Type B pancreatic cell (in vitro differentiated cells): ENCODE results near the gene HSD11B1L. TPM values are rescaled to one million over a fixed set of nuclear protein-coding genes. Genes with fewer than 3 reads are reported as not detected.

Experiments
- DNase-seq: peaks from one replicate; pipeline ENCODE4 v3.0.0; 2021; ENCODE audit warnings: mixed read lengths; ENCODE audit not compliant: unreplicated experiment; ENCODE audit errors: extremely low spot score
- H3K27ac Mint-ChIP-seq: 2 replicates; pipeline ENCODE4 v1.8.0; 2021; ENCODE audit warnings: mild to moderate bottlenecking, mixed read lengths
- H3K27me3 Mint-ChIP-seq: 2 replicates; pipeline ENCODE4 v1.8.0; 2021; ENCODE audit warnings: mixed read lengths
- H3K36me3 Mint-ChIP-seq: 2 replicates; pipeline ENCODE4 v1.8.0; 2021; ENCODE audit warnings: mixed read lengths
- H3K4me1 Mint-ChIP-seq: one replicate; pipeline ENCODE4 v1.8.0; 2021; ENCODE audit warnings: mixed read lengths; ENCODE audit not compliant: unreplicated experiment
- H3K4me3 Mint-ChIP-seq: 2 replicates; pipeline ENCODE4 v1.8.0; 2021; ENCODE audit warnings: mild to moderate bottlenecking, mixed read lengths
- H3K9me3 Mint-ChIP-seq: 2 replicates; pipeline ENCODE4 v1.8.0; 2021; ENCODE audit warnings: mixed read lengths
- CTCF ChIP-seq: fragments of 200-600 bp; sonication (generic); conservative IDR thresholded peaks from 2 replicates; pipeline ENCODE4 v1.5.0; 2021; ENCODE audit warnings: antibody characterized with exemption, mild to moderate bottlenecking
- long read RNA-seq: library from polyadenylated mRNA; unstranded; transcript quantifications from one replicate; pipeline ENCODE4 v2.0.0, GENCODE V29; 2020
- total RNA-seq: library from RNA; stranded (reverse); gene quantifications from 2 replicates; pipeline ENCODE4 v1.2.1, GENCODE V29; 2021; ENCODE audit warnings: low replicate concordance

Gene HSD11B1L
- total RNA-seq = 6.2 and 11.0 TPM in 2 replicates
- long read RNA-seq = 0 reads

GRCh38 chr19:5680437-5681368, at the start of gene HSD11B1L, which contains the start of gene MICOS13:
HSD11B1L (plus strand) TSS chr19:5681027; CDS start chr19:5684833, 3,806 bp downstream.
MICOS13 (minus strand) TSS chr19:5680516; CDS start chr19:5680486, 30 bp downstream.
- H3K27me3 Mint-ChIP-seq = peaks cover 3% of the 10 kb centered on the region
- TF ChIP-seq CTCF = peak; percentile 9
- H3K36me3 Mint-ChIP-seq = no peaks in the 10 kb centered on the region
- peak within 1 kb of the TSS; percentile 99 for H3K27ac Mint-ChIP-seq
- peaks cover 9% of the 10 kb centered on the region for H3K4me1 Mint-ChIP-seq
- peak; percentile 97 for DNase-seq
- H3K9me3 Mint-ChIP-seq = no peaks in the 10 kb centered on the region
- H3K4me3 Mint-ChIP-seq = peak within 1 kb of the TSS; percentile 99

- peaks cover 21% of the 10 kb centered on the region for H3K4me1 Mint-ChIP-seq
- peaks cover 27% of the 10 kb centered on the region for H3K36me3 Mint-ChIP-seq
- H3K27ac Mint-ChIP-seq = peak overlapping the region; percentile 48
- no peaks in the 10 kb centered on the region for H3K9me3 Mint-ChIP-seq
- no peak for TF ChIP-seq CTCF
- no peak for DNase-seq
- H3K27me3 Mint-ChIP-seq = no peaks in the 10 kb centered on the region
- no peak overlapping the region for H3K4me3 Mint-ChIP-seq
These were observed 49.1 kb upstream of the HSD11B1L start for GRCh38 chr19:5631567-5632240.

GRCh38 chr19:5632241-5632612, 48.6 kb upstream of the HSD11B1L start:
- TF ChIP-seq CTCF = no peak
- DNase-seq = no peak
- Mint-ChIP-seq H3K27me3 (no peaks in the 10 kb centered on the region), H3K27ac (no peak overlapping the region), H3K4me3 (no peak overlapping the region), H3K9me3 (no peaks in the 10 kb centered on the region), H3K36me3 (peaks cover 27% of the 10 kb centered on the region), H3K4me1 (peaks cover 20% of the 10 kb centered on the region)

GRCh38 chr19:5632657-5633056, 48.2 kb upstream of the HSD11B1L start:
- no peak for DNase-seq
- Mint-ChIP-seq H3K27me3 (no peaks in the 10 kb centered on the region), H3K4me1 (peaks cover 17% of the 10 kb centered on the region), H3K36me3 (peaks cover 23% of the 10 kb centered on the region), H3K4me3 (no peak overlapping the region), H3K9me3 (no peaks in the 10 kb centered on the region), H3K27ac (no peak overlapping the region)
- no peak for TF ChIP-seq CTCF

GRCh38 chr19:5635427-5635826, 45.4 kb upstream of the HSD11B1L start:
- no peak for DNase-seq
- Mint-ChIP-seq H3K4me3 (no peak overlapping the region), H3K27me3 (no peaks in the 10 kb centered on the region), H3K4me1 (peaks cover 14% of the 10 kb centered on the region), H3K36me3 (peaks cover 15% of the 10 kb centered on the region), H3K9me3 (no peaks in the 10 kb centered on the region), H3K27ac (no peak overlapping the region)
- TF ChIP-seq CTCF = no peak
